KMS-11 (cell line): Measurements from ENCODE around the gene GATM.

Source experiments
- H2AFZ ChIP-seq: fragments of 200-600 bp; sonication (generic); 2 replicates; pipeline ENCODE4 v1.6.1; 2016; ENCODE audit warnings: antibody characterized with exemption, mixed run types, low read depth
- H3K27ac ChIP-seq: fragments of 200-600 bp; sonication (generic); 2 replicates; pipeline ENCODE4 v1.6.1; 2016; ENCODE audit warnings: mild to moderate bottlenecking, mixed run types
- H3K27me3 ChIP-seq: fragments of 200-600 bp; sonication (generic); 2 replicates; pipeline ENCODE4 v1.6.1; 2017; ENCODE audit warnings: mild to moderate bottlenecking, low read depth, mixed run types, moderate library complexity; ENCODE audit not compliant: insufficient read depth
- H3K36me3 ChIP-seq: fragments of 200-600 bp; sonication (generic); 2 replicates; pipeline ENCODE4 v1.6.1; 2017; ENCODE audit warnings: mild to moderate bottlenecking, mixed run types; ENCODE audit not compliant: insufficient read depth
- H3K4me1 ChIP-seq: fragments of 200-600 bp; sonication (generic); 2 replicates; pipeline ENCODE4 v1.6.1; 2016; ENCODE audit warnings: mild to moderate bottlenecking, low read depth, mixed run types; ENCODE audit not compliant: poor library complexity, severe bottlenecking
- H3K4me2 ChIP-seq: fragments of 200-600 bp; sonication (generic); 2 replicates; pipeline ENCODE4 v1.7.0; 2016; ENCODE audit warnings: mild to moderate bottlenecking, mixed run types
- H3K4me3 ChIP-seq: fragments of 200-600 bp; sonication (generic); IDR thresholded peaks from 2 replicates; pipeline ENCODE4 v1.6.1; 2017; ENCODE audit warnings: low read depth, low read length, mixed read lengths; ENCODE audit not compliant: insufficient read depth
- H3K79me2 ChIP-seq: fragments of 200-600 bp; sonication (generic); 2 replicates; pipeline ENCODE4 v1.6.1; 2016; ENCODE audit warnings: low read depth, mixed run types; ENCODE audit not compliant: insufficient read depth
- H3K9ac ChIP-seq: fragments of 200-600 bp; sonication (generic); 2 replicates; pipeline ENCODE4 v1.6.1; 2016; ENCODE audit warnings: mild to moderate bottlenecking, mixed run types
- H4K20me1 ChIP-seq: fragments of 200-600 bp; sonication (generic); 2 replicates; pipeline ENCODE4 v1.6.1; 2016; ENCODE audit warnings: mild to moderate bottlenecking, mixed run types; ENCODE audit not compliant: insufficient read depth
- TF ChIP-seq, protein P1 (sequence below): fragments of 200-600 bp; sonication (generic); conservative IDR thresholded peaks from 2 replicates; pipeline ENCODE4 v1.6.1; 2017; ENCODE audit warnings: low read depth, mild to moderate bottlenecking, antibody characterized with exemption, low read length, moderate library complexity, mixed read lengths

Gene GATM, protein sequence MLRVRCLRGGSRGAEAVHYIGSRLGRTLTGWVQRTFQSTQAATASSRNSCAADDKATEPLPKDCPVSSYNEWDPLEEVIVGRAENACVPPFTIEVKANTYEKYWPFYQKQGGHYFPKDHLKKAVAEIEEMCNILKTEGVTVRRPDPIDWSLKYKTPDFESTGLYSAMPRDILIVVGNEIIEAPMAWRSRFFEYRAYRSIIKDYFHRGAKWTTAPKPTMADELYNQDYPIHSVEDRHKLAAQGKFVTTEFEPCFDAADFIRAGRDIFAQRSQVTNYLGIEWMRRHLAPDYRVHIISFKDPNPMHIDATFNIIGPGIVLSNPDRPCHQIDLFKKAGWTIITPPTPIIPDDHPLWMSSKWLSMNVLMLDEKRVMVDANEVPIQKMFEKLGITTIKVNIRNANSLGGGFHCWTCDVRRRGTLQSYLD

DNA sequence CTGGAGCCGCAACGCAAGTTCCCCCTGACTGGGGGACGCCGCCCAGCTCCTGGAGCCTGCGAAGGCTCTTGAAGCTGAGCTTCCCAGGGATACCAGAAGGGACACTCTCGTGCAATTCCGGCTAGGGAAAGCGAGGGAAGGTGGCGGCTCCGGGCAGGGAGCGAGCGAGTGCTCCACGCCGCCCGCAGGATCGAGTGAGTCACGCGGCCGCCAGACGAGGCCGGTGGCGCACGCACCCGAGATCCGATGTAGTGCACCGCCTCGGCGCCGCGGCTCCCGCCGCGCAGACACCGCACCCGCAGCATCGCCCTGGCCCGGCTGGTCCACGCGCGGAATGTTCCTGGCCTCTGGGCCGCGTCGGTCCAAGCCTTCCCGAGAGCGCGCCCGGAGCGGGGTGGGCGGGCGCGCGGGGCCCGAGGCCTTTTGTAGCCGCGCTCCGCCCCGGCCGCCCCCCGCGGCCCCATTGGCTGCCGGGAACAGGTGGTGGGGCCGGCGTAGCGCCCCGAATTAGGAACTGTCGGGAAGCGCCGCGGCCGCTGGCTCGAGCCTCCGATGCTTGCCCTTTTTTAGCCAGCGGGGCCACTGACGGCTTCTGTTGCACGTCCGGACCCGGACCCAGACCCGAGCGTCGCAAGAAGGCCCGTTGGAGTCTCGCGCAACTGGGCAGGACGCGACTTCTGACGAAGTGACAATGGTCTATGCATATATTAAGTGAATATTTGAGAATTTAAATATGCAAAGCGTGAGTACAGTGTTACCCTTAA, at the start of gene GATM:
Gene GATM, minus strand, starts transcription at position 396 of the 764 bp plus-strand sequence. Its CDS starts 91 bp downstream, at position 305.
- H2AFZ ChIP-seq = peak within 1 kb of the TSS; percentile 61
- TF ChIP-seq, protein P1, sequence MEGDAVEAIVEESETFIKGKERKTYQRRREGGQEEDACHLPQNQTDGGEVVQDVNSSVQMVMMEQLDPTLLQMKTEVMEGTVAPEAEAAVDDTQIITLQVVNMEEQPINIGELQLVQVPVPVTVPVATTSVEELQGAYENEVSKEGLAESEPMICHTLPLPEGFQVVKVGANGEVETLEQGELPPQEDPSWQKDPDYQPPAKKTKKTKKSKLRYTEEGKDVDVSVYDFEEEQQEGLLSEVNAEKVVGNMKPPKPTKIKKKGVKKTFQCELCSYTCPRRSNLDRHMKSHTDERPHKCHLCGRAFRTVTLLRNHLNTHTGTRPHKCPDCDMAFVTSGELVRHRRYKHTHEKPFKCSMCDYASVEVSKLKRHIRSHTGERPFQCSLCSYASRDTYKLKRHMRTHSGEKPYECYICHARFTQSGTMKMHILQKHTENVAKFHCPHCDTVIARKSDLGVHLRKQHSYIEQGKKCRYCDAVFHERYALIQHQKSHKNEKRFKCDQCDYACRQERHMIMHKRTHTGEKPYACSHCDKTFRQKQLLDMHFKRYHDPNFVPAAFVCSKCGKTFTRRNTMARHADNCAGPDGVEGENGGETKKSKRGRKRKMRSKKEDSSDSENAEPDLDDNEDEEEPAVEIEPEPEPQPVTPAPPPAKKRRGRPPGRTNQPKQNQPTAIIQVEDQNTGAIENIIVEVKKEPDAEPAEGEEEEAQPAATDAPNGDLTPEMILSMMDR = no peak
- no peaks in the 10 kb centered on the region for H3K27me3 ChIP-seq
- H3K4me3 ChIP-seq = no peak within 1 kb of the TSS
- H3K4me1 ChIP-seq = no peaks in the 10 kb centered on the region
- H3K4me2 ChIP-seq = peak within 1 kb of the TSS; percentile 51
- H3K36me3 ChIP-seq = no peaks in the 10 kb centered on the region
- H3K79me2 ChIP-seq = no peaks in the 10 kb centered on the region
- H3K9ac ChIP-seq = peak within 1 kb of the TSS; percentile 37; the same call in 1 of the 2 replicates
- H4K20me1 ChIP-seq = no peaks in the 10 kb centered on the region
- peak within 1 kb of the TSS; percentile 9; the same call in 1 of the 2 replicates for H3K27ac ChIP-seq

DNA sequence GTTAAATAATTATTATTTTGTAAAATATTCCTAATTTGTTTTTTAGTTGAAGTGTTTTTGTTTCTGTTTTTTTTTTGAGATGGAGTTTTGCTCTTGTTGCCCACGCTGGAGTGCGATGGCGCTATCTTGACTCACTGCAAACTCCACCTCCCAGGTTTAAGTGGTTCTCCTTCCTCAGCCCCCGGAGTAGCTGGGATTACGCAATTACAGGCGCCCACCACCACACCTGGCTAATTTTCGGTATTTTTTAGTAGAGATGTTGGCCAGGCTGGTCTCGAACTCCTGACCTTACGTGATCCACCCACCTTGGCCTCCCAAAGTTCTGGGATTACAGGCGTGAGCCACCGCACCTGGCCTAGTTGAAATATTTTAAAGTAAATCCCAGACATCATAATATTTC, 48.7 kb upstream of the GATM start:
- no peaks in the 10 kb centered on the region for H4K20me1 ChIP-seq
- no peak overlapping the region for H3K4me2 ChIP-seq
- H3K27ac ChIP-seq = no peak overlapping the region
- H3K27me3 ChIP-seq = no peaks in the 10 kb centered on the region
- H3K4me3 ChIP-seq = no peak overlapping the region
- TF ChIP-seq, protein P1 = no peak
- peaks cover 6% of the 10 kb centered on the region for H3K4me1 ChIP-seq
- no peaks in the 10 kb centered on the region for H3K36me3 ChIP-seq
- H3K79me2 ChIP-seq = no peaks in the 10 kb centered on the region
- no peak overlapping the region for H3K9ac ChIP-seq
- H2AFZ ChIP-seq = no peak overlapping the region

DNA sequence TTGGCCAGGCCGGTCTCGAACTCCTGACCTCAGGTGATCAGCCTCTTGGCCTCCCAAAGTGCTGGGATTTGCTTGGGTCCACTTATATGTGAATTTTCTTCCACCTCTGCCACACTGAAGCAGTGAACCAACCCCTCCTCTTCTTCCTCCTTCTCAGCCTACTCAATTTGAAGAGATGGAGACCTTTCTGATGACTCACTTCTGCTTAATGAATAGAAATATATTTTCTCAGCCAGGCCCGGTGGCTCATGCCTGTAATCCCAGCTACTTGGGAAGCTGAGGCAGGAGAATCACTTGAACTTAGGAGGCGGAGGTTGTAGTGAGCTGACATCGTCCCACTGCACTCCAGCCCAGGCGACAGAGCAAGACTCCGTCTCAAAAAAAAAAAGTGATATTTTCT, 46.8 kb upstream of the GATM start:
- Histone ChIP-seq H3K4me1 (no peaks in the 10 kb centered on the region), H3K36me3 (no peaks in the 10 kb centered on the region), H2AFZ (no peak overlapping the region), H3K4me3 (no peak overlapping the region), H3K27ac (no peak overlapping the region), H3K4me2 (no peak overlapping the region), H3K27me3 (no peaks in the 10 kb centered on the region), H3K79me2 (no peaks in the 10 kb centered on the region), H4K20me1 (no peaks in the 10 kb centered on the region), H3K9ac (no peak overlapping the region)
- TF ChIP-seq, protein P1 = no peak

DNA sequence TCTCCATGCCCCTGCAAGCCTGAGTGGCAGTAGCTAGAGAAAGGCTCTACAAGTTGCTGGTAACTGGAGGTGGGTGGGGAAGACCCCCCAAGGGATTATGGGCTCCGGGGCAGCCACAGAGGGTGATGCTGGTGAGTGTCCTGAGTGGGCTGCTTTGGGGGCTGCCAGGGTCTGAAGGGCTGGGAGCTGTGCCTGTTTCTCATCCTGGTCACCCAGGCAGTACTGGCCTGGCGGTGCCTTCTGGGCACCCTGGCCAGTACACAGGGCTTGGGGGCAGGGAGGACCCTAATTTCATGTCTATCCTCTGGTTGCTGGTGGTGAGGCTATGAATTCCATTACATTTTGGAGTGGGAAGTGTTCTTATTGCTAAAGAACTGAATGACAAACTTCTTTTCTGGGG, 46.1 kb upstream of the GATM start:
- no peaks in the 10 kb centered on the region for H3K27me3 ChIP-seq
- no peaks in the 10 kb centered on the region for H4K20me1 ChIP-seq
- H3K4me2 ChIP-seq = no peak overlapping the region
- TF ChIP-seq, protein P1 = no peak
- no peaks in the 10 kb centered on the region for H3K79me2 ChIP-seq
- no peaks in the 10 kb centered on the region for H3K4me1 ChIP-seq
- H3K27ac ChIP-seq = no peak overlapping the region
- H3K9ac ChIP-seq = no peak overlapping the region
- H3K36me3 ChIP-seq = no peaks in the 10 kb centered on the region; the same call in 1 of the 2 replicates
- H2AFZ ChIP-seq = no peak overlapping the region
- H3K4me3 ChIP-seq = no peak overlapping the region
